Caki2 (cell line): ENCODE results near the gene CPEB2. TPM values are rescaled to one million over a fixed set of nuclear protein-coding genes. Genes with fewer than 3 reads are reported as not detected.

Experiments used
- DNase-seq: peaks from one replicate; pipeline ENCODE4 v3.0.0-alpha.2; 2015; ENCODE audit warnings: low read depth
- in situ Hi-C: cut with HindIII; loops from 2 replicates; pipeline ENCODE4 v1.10.0; 2016; ENCODE audit warnings: low sequenced_read_pairs, low pct_unique_long_range_greater_than_20kb, mixed read lengths
- total RNA-seq: library from RNA; depleted of rRNA; stranded (reverse); fragments of >200 nt; shearing (Covaris generic); gene quantifications from 2 replicates; pipeline ENCODE4 v1.2.3, GENCODE V29; 2014; ENCODE audit warnings: low replicate concordance

CPEB2 gene
- total RNA-seq, 1 experiment from 2014 or later, result 7.9 TPM

- in situ Hi-C loops, result no loop called here
- DNase-seq, result peak; percentile 9
Observed at GRCh38 chr4:15005474-15006115, 3.3 kb downstream of the CPEB2 start.

- DNase-seq, result peak; percentile 25
- in situ Hi-C loops, result no loop called here
Observed at GRCh38 chr4:15006416-15007024, 4.2 kb downstream of the CPEB2 start.

- in situ Hi-C loops, result no loop called here
Observed at GRCh38 chr4:15007201-15007600, 4.9 kb downstream of the CPEB2 start.

GRCh38 chr4:15010038-15010585 lies 7.8 kb downstream of the CPEB2 start:
- in situ Hi-C loops, result no loop called here
- no peak for DNase-seq

More at GRCh38 chr4:15007201-15007600, 4.9 kb downstream of the CPEB2 start:
- no peak for DNase-seq

- no peak for DNase-seq
- in situ Hi-C loops, result no loop called here
Observed at GRCh38 chr4:15011166-15011565, 8.9 kb downstream of the CPEB2 start.

GRCh38 chr4:15012017-15012788 lies 9.9 kb downstream of the CPEB2 start:
- in situ Hi-C loops, result no loop called here
- no peak for DNase-seq

- no peak for DNase-seq
- in situ Hi-C loops, result no loop called here
Observed at GRCh38 chr4:15013585-15013984, 11.3 kb downstream of the CPEB2 start.

- DNase-seq, result no peak
- in situ Hi-C loops, result no loop called here
Observed at GRCh38 chr4:15015170-15015569, 12.9 kb downstream of the CPEB2 start.

GRCh38 chr4:15018361-15018760 lies 16.1 kb downstream of the CPEB2 start:
- no peak for DNase-seq
- in situ Hi-C loops, result no loop called here

GRCh38 chr4:15020502-15021286 lies 18.4 kb downstream of the CPEB2 start:
- no peak for DNase-seq
- in situ Hi-C loops, result no loop called here

- DNase-seq, result no peak
- in situ Hi-C loops, result no loop called here
Observed at GRCh38 chr4:15021311-15021710, 19.0 kb downstream of the CPEB2 start.

GRCh38 chr4:15021946-15022345 lies 19.7 kb downstream of the CPEB2 start:
- in situ Hi-C loops, result no loop called here
- no peak for DNase-seq

- in situ Hi-C loops, result no loop called here
- no peak for DNase-seq
Observed at GRCh38 chr4:15024386-15024785, 22.1 kb downstream of the CPEB2 start.

GRCh38 chr4:15025693-15026092 lies 23.4 kb downstream of the CPEB2 start:
- DNase-seq, result no peak
- in situ Hi-C loops, result no loop called here

GRCh38 chr4:15027921-15028435 lies 25.7 kb downstream of the CPEB2 start:
- in situ Hi-C loops, result no loop called here
- no peak for DNase-seq

GRCh38 chr4:15031197-15031596 lies 28.9 kb downstream of the CPEB2 start:
- DNase-seq, result no peak
- in situ Hi-C loops, result no loop called here

- in situ Hi-C loops, result no loop called here
- no peak for DNase-seq
Observed at GRCh38 chr4:15031993-15032675, 29.9 kb downstream of the CPEB2 start.
